Spleen (tissue), 7 donors: ENCODE measurements around the gene SIGLEC15.

Experiments used
- POLR2A ChIP-seq, 3 donors: fragments of 450-650 bp; IDR thresholded peaks; one replicate each; pipeline ENCODE4 v1.5.1; 2017; ENCODE audit warnings: antibody characterized with exemption in 3 of 3, mild to moderate bottlenecking in 1 of 3
- POLR2AphosphoS5 ChIP-seq, 3 donors: sonication (generic); formaldehyde crosslinking; IDR thresholded peaks; one replicate each; pipeline ENCODE4 v1.5.1; 2017; ENCODE audit warnings: antibody characterized with exemption in 3 of 3
- TF ChIP-seq, protein P1 (sequence below), 11 experiments: fragments of 200-600 bp in 7 of 11; fragments of 450-650 bp in 4 of 11; sonication (generic) in 4 of 11; IDR thresholded peaks in 8 of 11; conservative IDR thresholded peaks in 3 of 11; 1 replicate in 7 of 11; 2 replicates in 4 of 11; pipeline versions ENCODE4 v1.4.0 to v1.8.0; 2016 to 2021; ENCODE audit warnings: antibody characterized with exemption in 11 of 11, inconsistent platforms in 4 of 11, mild to moderate bottlenecking in 1 of 11
- donor health status: DM: no; HTN: no; CAD: no; lungs with moderate emphysema.
- donor health status: DM: no; HTN: no; CAD: no.
- donor health status: DM: no; HTN: no; CAD: no.

GRCh38 chr18:45825258-45826044 is at the start of gene SIGLEC15:
- no peak for TF ChIP-seq POLR2A (IDR thresholded peaks at IDR 0.05)
- no peak for TF ChIP-seq POLR2AphosphoS5 (IDR thresholded peaks at IDR 0.05)
- TF ChIP-seq, protein P1, sequence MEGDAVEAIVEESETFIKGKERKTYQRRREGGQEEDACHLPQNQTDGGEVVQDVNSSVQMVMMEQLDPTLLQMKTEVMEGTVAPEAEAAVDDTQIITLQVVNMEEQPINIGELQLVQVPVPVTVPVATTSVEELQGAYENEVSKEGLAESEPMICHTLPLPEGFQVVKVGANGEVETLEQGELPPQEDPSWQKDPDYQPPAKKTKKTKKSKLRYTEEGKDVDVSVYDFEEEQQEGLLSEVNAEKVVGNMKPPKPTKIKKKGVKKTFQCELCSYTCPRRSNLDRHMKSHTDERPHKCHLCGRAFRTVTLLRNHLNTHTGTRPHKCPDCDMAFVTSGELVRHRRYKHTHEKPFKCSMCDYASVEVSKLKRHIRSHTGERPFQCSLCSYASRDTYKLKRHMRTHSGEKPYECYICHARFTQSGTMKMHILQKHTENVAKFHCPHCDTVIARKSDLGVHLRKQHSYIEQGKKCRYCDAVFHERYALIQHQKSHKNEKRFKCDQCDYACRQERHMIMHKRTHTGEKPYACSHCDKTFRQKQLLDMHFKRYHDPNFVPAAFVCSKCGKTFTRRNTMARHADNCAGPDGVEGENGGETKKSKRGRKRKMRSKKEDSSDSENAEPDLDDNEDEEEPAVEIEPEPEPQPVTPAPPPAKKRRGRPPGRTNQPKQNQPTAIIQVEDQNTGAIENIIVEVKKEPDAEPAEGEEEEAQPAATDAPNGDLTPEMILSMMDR (IDR thresholded peaks at IDR 0.05 in 8 of 11, conservative IDR thresholded peaks at IDR 0.05 in 3 of 11): no peak
